ENCODE measurements around the gene BRME1.
A peak's percentile ranks its signal among the peaks of the same experiment; 100 is the strongest.

- TF ChIP-seq POLR2A (IDR thresholded peaks at IDR 0.05; ENCODE audit: low read depth) (no peak), CTCF (IDR thresholded peaks at IDR 0.05) (peak; percentile 45 to 66 (median 60)), EP300 (IDR thresholded peaks at IDR 0.05) (no peak)
These were observed 72.3 kb downstream of the BRME1 start for GRCh38 chr19:13833330-13834243.

All from esophagus muscularis mucosa (tissue), 4 donors.